ENCODE measurements around the gene PNLIPRP3.
"Not testable (repeated sequence)": the region's sequence is repeated elsewhere in the genome, so short reads cannot be mapped to it uniquely, and the experiment has no call there.

The PNLIPRP3 gene

GRCh38 chr10:116427671-116428070 lies at the start of gene PNLIPRP3:
Gene PNLIPRP3, plus strand, starts transcription at chr10:116427847. Its CDS starts 166 bp downstream, at chr10:116428013.
- no peak for DNase-seq

GRCh38 chr10:116382290-116382689 lies 45.4 kb upstream of the PNLIPRP3 start:
- no peak for DNase-seq

GRCh38 chr10:116385311-116385710 lies 42.3 kb upstream of the PNLIPRP3 start:
- no peak for DNase-seq

- peak in 1 of 2 donors; percentile 34 for DNase-seq
Measured at GRCh38 chr10:116385994-116386809, 41.4 kb upstream of the PNLIPRP3 start.

- DNase-seq: not testable (repeated sequence)
Measured at GRCh38 chr10:116393246-116393831, 34.3 kb upstream of the PNLIPRP3 start.

- no peak for DNase-seq
Measured at GRCh38 chr10:116395223-116395985, 32.2 kb upstream of the PNLIPRP3 start.

GRCh38 chr10:116398224-116398623 lies 29.4 kb upstream of the PNLIPRP3 start:
- no peak for DNase-seq

GRCh38 chr10:116402858-116403257 lies 24.8 kb upstream of the PNLIPRP3 start:
- DNase-seq: no peak

GRCh38 chr10:116403740-116404250 lies 23.9 kb upstream of the PNLIPRP3 start:
- no peak for DNase-seq

- no peak for DNase-seq
Measured at GRCh38 chr10:116408719-116409118, 18.9 kb upstream of the PNLIPRP3 start.

GRCh38 chr10:116410351-116410750 lies 17.3 kb upstream of the PNLIPRP3 start:
- DNase-seq: no peak

- DNase-seq: no peak
Measured at GRCh38 chr10:116417821-116418220, 9.8 kb upstream of the PNLIPRP3 start.

GRCh38 chr10:116418389-116418788 lies 9.3 kb upstream of the PNLIPRP3 start:
- DNase-seq: no peak

GRCh38 chr10:116421815-116422214 lies 5.8 kb upstream of the PNLIPRP3 start:
- no peak for DNase-seq

GRCh38 chr10:116429288-116429977 lies 1.8 kb downstream of the PNLIPRP3 start:
- no peak for DNase-seq

GRCh38 chr10:116430288-116430687 lies 2.6 kb downstream of the PNLIPRP3 start:
- DNase-seq: no peak

GRCh38 chr10:116431598-116431997 lies 4.0 kb downstream of the PNLIPRP3 start:
- no peak for DNase-seq

GRCh38 chr10:116437076-116437692 lies 9.5 kb downstream of the PNLIPRP3 start:
- DNase-seq: no peak

- DNase-seq: no peak
Measured at GRCh38 chr10:116440330-116441030, 12.8 kb downstream of the PNLIPRP3 start.

GRCh38 chr10:116444527-116445142 lies 17.0 kb downstream of the PNLIPRP3 start:
- DNase-seq: peak in 1 of 2 donors; percentile 21

- no peak for DNase-seq
Measured at GRCh38 chr10:116450861-116451260, 23.2 kb downstream of the PNLIPRP3 start.

All from hippocampal formation (tissue), 2 donors.